Measurements from ENCODE around the gene FLG2.

DNA sequence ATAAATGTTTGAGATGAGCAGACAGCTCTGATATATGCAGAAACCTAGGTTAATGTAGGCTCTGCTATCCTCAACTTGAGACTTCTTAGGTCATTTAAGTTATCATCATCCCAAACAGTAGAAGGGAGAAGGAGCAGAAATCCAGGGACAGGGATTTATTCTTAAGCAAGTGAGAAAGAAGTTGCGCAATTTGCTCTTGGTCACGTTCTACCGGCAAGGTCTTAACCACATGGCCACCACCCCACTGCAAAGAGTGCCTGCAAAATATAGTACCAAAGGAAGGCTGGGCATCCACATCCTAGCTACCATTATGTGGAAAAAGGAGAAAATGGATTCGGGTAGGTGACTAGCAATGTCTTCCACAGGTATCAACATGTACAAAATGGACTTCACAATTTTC, 29.1 kb upstream of the FLG2 start:
- TF ChIP-seq, protein P1, sequence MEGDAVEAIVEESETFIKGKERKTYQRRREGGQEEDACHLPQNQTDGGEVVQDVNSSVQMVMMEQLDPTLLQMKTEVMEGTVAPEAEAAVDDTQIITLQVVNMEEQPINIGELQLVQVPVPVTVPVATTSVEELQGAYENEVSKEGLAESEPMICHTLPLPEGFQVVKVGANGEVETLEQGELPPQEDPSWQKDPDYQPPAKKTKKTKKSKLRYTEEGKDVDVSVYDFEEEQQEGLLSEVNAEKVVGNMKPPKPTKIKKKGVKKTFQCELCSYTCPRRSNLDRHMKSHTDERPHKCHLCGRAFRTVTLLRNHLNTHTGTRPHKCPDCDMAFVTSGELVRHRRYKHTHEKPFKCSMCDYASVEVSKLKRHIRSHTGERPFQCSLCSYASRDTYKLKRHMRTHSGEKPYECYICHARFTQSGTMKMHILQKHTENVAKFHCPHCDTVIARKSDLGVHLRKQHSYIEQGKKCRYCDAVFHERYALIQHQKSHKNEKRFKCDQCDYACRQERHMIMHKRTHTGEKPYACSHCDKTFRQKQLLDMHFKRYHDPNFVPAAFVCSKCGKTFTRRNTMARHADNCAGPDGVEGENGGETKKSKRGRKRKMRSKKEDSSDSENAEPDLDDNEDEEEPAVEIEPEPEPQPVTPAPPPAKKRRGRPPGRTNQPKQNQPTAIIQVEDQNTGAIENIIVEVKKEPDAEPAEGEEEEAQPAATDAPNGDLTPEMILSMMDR (IDR thresholded peaks at IDR 0.05): no peak
- no peak for TF ChIP-seq POLR2A (IDR thresholded peaks at IDR 0.05)
